Brain pericyte (primary cell): ENCODE measurements around the gene PSAP.

Experiments used
- DNase-seq: peaks from one replicate; pipeline ENCODE4 v3.0.0-alpha.2; 2012; ENCODE audit warnings: low read depth, low spot score

The PSAP gene

GRCh38 chr10:71845410-71846405 lies 5.3 kb downstream of the PSAP start:
- no peak for DNase-seq

GRCh38 chr10:71844695-71845094 lies 6.4 kb downstream of the PSAP start:
- no peak for DNase-seq

- no peak for DNase-seq
Observed at GRCh38 chr10:71844084-71844483, 7.0 kb downstream of the PSAP start.

GRCh38 chr10:71842856-71843686 lies 8.0 kb downstream of the PSAP start:
- no peak for DNase-seq

- no peak for DNase-seq
Observed at GRCh38 chr10:71842422-71842821, 8.6 kb downstream of the PSAP start.

GRCh38 chr10:71840958-71841335 lies 10.1 kb downstream of the PSAP start:
- DNase-seq, result no peak

- peak; percentile 70 for DNase-seq
Observed at GRCh38 chr10:71840177-71840957, 10.7 kb downstream of the PSAP start.

- no peak for DNase-seq
Observed at GRCh38 chr10:71838264-71839211, 12.5 kb downstream of the PSAP start.

GRCh38 chr10:71837098-71837827 lies 13.8 kb downstream of the PSAP start:
- DNase-seq, result no peak

- DNase-seq, result no peak
Observed at GRCh38 chr10:71836596-71836974, 14.5 kb downstream of the PSAP start.

- DNase-seq, result peak; percentile 81
Observed at GRCh38 chr10:71835671-71836595, 15.1 kb downstream of the PSAP start.

GRCh38 chr10:71834343-71834674 lies 16.7 kb downstream of the PSAP start:
- DNase-seq, result no peak

- no peak for DNase-seq
Observed at GRCh38 chr10:71833451-71834342, 17.4 kb downstream of the PSAP start.

GRCh38 chr10:71832967-71833366 lies 18.1 kb downstream of the PSAP start:
- no peak for DNase-seq

GRCh38 chr10:71831646-71832552 lies 19.2 kb downstream of the PSAP start:
- no peak for DNase-seq

GRCh38 chr10:71830726-71831125 lies 20.3 kb downstream of the PSAP start:
- DNase-seq, result no peak

GRCh38 chr10:71829896-71830295 lies 21.2 kb downstream of the PSAP start:
- no peak for DNase-seq
